H54 (cell line): ENCODE data around the gene PCDH9.

ENCODE experiments used
- DNase-seq: peaks from one replicate; pipeline ENCODE4 v3.0.0; 2011; ENCODE audit warnings: low spot score, mixed read lengths; ENCODE audit not compliant: insufficient read length
- FAIRE-seq: peaks from 3 replicates; lab custom pipeline; 2011; peaks lifted over from hg19 to GRCh38; lab: Jason Lieb, UNC
- POLR2A ChIP-seq: IDR thresholded peaks from 2 replicates; pipeline ENCODE4 v1.6.1; 2011; ENCODE audit warnings: low read depth, mild to moderate bottlenecking, low read length

PCDH9 gene

GRCh38 chr13:66937423-66937822, 292.7 kb downstream of the PCDH9 start:
- DNase-seq (no peak), FAIRE-seq (peak; percentile 27)
- TF ChIP-seq POLR2A = no peak

DNA sequence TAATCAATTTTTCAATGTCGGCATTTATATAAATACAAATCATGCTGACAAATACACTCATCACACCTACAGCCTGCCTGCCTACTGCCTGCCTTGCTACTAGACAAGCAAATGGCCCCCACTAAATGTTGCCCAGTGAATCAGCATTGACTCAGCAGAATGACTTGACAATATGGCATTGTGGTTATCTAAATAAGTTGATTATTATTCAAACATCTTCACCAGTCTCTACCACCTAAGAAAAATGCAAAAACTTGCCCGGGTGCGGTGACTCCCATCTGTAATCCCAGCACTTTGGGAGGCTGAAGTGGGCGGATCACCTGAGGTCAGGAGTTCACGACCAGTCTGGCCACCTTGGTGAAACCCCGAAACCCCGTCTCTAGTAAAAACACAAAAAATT, 296.1 kb downstream of the PCDH9 start:
- peak; percentile 10 for DNase-seq
- TF ChIP-seq POLR2A = no peak
- peak; percentile 93 for FAIRE-seq

DNA sequence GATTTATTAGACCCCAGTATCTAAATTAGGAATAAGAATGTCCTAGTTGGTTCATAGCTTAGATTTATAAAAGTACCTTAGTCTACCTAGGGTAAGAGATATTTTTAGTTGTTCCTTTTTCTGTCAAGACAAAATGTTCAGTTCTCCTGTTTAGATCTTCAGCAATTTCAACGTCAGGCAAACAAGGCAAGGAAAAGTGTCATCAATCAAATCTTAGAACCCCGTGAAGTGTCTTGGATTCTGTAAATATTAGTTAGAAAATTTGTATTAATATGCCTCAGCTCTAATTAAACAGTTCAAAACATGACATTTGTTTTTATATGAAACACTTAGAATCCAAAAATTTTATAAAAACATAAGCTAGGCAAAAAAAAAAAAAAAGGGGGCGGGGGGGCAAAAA, 296.6 kb downstream of the PCDH9 start:
- no peak for TF ChIP-seq POLR2A
- DNase-seq (no peak), FAIRE-seq (no peak)

- no peak for TF ChIP-seq POLR2A
- FAIRE-seq = no peak
- no peak for DNase-seq
Measured at GRCh38 chr13:66927562-66927961, 302.6 kb downstream of the PCDH9 start.

DNA sequence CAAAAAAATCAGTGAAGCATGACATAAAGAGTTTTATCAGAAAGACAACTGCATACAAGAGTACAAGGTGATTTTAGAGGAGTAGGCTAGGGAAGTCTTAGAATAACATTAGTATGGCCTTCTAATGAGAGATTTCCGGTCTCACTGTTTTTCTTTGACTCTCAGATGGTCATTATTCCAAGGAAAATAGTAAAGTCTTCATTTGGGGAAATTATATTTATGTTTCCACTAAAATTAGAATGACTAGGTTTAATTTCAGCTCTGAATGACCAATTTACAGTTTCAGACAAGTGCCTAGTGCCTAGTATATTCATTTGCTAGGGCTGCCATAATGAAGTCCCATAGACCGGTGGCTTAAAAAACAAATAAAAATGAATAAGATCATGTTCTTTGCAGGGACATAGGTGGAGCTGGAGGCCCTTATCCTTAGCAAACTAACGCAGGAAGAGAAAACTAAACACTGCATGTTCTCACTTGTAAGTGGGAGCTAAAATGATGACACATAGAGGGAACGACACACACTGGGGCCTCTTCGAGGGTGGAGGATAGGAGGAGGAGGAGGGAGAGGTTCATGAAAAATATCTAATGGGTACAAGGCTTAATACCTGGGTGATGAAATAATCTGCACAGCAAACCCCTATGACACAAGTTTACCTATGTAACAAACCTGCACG, 303.1 kb downstream of the PCDH9 start:
- FAIRE-seq (no peak), DNase-seq (no peak)
- no peak for TF ChIP-seq POLR2A

DNA sequence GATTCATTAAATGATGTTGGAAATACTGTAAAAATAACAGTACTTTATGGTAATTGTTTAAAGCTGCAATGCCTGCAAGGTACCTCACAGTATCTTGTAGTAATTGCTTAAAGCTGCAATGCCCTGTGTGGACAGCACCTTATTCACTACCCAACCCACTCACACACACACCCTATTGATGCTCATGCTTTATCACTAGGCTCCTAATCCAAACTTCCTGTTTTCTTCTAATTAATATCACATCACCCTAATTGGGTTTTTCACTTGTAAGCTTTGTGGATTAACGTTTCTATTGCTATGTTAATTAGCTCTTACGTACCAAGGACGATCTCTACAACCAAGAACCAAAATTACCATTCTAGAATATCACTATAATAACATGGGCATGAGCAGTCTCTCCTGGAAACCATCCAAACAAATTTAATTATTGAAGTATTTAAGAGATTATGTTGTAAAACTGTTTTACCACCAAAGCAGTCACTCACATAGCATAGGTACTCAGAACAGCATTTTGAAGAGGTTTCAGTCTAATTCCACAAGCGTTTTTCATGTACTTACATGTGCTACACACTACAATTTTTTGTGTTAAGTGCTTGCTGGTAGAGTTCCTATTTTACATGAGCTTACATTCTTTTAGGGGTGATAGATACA, 303.8 kb downstream of the PCDH9 start:
- no peak for DNase-seq
- no peak for TF ChIP-seq POLR2A
- no peak for FAIRE-seq

GRCh38 chr13:66922444-66922843, 307.7 kb downstream of the PCDH9 start:
- no peak for TF ChIP-seq POLR2A
- DNase-seq (no peak), FAIRE-seq (no peak)

DNA sequence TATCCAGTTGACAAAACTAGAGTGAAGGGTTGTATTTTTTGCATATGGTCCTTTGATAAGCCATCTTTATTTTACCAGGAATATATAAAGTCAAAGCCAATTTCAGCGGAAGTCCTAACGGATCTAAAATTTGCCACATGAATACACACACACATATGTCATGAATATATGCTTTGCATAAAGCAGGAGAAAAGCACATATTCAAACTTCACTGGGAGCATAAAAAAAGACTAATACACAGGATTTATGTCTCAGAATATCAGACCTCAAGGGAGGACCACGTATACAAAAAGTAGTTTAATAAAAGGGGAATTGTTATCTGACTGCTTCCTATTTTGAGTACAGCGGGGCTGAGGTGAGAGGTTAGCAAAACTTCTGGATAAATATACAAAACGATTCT, 308.7 kb downstream of the PCDH9 start:
- FAIRE-seq (no peak), DNase-seq (no peak)
- TF ChIP-seq POLR2A = no peak

DNA sequence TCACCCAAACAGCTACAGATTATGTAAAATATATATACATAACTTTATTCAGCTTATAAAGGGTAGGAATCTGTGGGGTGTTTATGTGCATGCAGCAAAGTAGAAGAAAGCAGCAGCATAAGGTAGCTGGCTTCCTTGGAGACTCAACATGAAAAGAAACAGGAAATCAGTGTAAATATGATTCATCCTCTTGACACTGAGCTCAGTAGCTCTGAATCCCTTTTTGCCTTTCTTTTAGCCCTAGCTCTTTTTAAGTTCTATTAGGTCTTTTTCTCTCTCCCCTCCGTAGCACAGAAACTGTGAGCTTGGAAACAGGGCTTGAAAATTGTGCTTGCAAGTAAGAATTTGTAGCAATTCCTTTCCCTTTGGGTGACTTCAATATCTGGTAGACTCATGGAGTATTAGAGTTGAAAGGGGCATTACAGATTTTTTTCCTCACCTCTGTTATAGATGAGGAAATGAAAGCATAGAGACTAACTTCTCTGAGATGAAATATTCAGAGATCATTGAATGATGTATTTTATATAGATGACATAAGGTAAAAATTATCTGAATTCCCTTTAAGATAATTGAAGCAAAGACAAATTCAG, 314.4 kb downstream of the PCDH9 start:
- DNase-seq (no peak), FAIRE-seq (peak; percentile 82)
- TF ChIP-seq POLR2A = no peak

DNA sequence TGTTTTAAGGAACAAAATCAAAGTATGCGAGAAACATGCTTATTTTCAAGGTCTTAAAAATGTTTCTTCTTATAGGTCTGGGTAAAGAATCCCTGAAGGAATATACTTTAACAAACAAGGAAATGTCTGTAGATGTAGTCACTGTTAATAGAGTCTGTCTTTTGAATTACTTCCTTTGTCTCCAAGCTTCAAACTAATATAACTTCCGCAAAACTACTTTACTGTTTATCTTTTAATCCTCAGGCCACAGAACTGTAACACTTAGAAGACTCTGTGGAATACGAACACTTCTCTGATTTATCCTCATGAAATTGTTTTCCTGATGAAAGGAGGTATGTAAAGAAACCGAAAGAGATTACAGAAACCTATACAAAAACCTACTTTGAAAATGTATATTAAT, 316.0 kb downstream of the PCDH9 start:
- DNase-seq (no peak), FAIRE-seq (no peak)
- no peak for TF ChIP-seq POLR2A

- no peak for TF ChIP-seq POLR2A
- FAIRE-seq (no peak), DNase-seq (no peak)
Measured at GRCh38 chr13:66911411-66911939, 318.7 kb downstream of the PCDH9 start.

DNA sequence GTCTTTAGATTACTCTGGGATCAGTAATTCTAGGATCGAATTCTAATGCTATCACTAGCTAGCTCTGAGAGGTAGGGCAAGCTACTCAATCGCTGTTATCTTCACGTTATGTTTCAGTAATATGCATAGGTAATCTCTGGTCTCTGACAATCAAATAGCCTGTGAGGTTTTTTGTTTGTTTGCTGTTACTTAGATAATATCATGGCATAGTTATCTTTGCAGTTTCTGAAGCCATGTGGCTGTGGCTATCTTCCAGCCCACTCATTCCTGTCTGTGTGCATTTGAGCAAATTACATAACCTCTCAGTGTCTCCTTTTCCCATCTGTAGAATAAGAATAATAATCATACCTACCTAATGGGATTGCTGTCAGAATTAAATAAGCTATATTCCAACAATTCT, 330.2 kb downstream of the PCDH9 start:
- no peak for FAIRE-seq
- TF ChIP-seq POLR2A = no peak
- DNase-seq = no peak

DNA sequence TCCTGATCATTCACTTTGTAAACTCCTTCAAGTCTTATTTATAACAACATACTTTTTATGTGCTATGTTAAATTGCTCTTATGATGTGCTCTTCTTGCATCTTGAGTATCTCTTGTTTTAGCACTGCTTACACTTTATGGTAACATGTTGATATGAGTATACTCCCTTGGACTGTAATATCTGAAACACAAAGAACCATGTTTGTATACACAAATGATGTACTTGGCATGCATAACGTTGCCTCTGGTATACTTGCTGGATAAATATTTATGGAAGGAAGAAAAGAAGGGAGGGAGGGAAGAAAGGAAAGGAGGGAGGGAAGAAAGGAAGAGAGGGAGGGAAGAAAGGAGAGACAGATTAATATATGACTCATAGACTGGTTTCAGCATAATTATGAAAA, 333.2 kb downstream of the PCDH9 start:
- FAIRE-seq = no peak
- no peak for TF ChIP-seq POLR2A

GRCh38 chr13:66895780-66896179, 334.4 kb downstream of the PCDH9 start:
- FAIRE-seq (no peak), DNase-seq (no peak)
- no peak for TF ChIP-seq POLR2A

More for the DNA sequence above, 333.2 kb downstream of the PCDH9 start:
- DNase-seq = no peak
